K562 (cell line): Measurements from ENCODE around the gene ELP5. TPM values are rescaled to one million over a fixed set of nuclear protein-coding genes. Genes with fewer than 3 reads are reported as not detected.
A peak's percentile ranks its signal among the peaks of the same experiment; 100 is the strongest.

Source experiments
- ASH1L ChIP-seq: fragments of 450-650 bp; IDR thresholded peaks from 2 replicates; pipeline ENCODE4 v1.6.1; 2018; ENCODE audit warnings: borderline replicate concordance, mild to moderate bottlenecking, low read depth; ENCODE audit not compliant: partially characterized antibody
- COPS2 ChIP-seq: fragments of 450-650 bp; conservative IDR thresholded peaks from 2 replicates; pipeline ENCODE4 v1.6.1; 2016; ENCODE audit warnings: mild to moderate bottlenecking, moderate library complexity
- DACH1 ChIP-seq: fragments of 450-650 bp; IDR thresholded peaks from 2 replicates; pipeline ENCODE4 v1.6.1; 2018; ENCODE audit not compliant: partially characterized antibody
- GATAD2B ChIP-seq: fragments of 450-650 bp; IDR thresholded peaks from 2 replicates; pipeline ENCODE4 v1.6.1; 2017; ENCODE audit warnings: mild to moderate bottlenecking, borderline replicate concordance
- HCFC1 ChIP-seq: IDR thresholded peaks from 2 replicates; pipeline ENCODE4 v1.6.1; 2012; ENCODE audit warnings: low read depth, low read length, improper control_type of control experiment
- IFI16 ChIP-seq: fragments of 250-450 bp; sonication (Bioruptor Pico); IDR thresholded peaks from 2 replicates; pipeline ENCODE4 v2.1.2; 2022; ENCODE audit warnings: mild to moderate bottlenecking, inconsistent platforms
- LEF1 ChIP-seq: fragments of 450-650 bp; IDR thresholded peaks from 2 replicates; pipeline ENCODE4 v1.6.1; 2016; ENCODE audit warnings: mild to moderate bottlenecking
- NCOA2 ChIP-seq, 2 experiments: fragments of 450-650 bp; IDR thresholded peaks; 2 replicates each; pipeline ENCODE4 v1.6.1; 2018; ENCODE audit warnings: mild to moderate bottlenecking in 2 of 2, moderate library complexity in 1 of 2; ENCODE audit not compliant: partially characterized antibody in 2 of 2
- NR2C2 ChIP-seq, 2 experiments: fragments of 200-800 bp in 1 of 2; sonication (Bioruptor generic) in 1 of 2; sonication (generic) in 1 of 2; formaldehyde crosslinking in 1 of 2; IDR thresholded peaks; 2 replicates each; pipeline versions ENCODE4 v1.6.1 to v1.8.0; 2016 to 2022; ENCODE audit warnings: mild to moderate bottlenecking in 1 of 2, missing compliant biosample characterization in 1 of 2, missing genetic modification characterization in 1 of 2, missing genetic modification reagents in 1 of 2
- PCBP1 ChIP-seq: fragments of 200-400 bp; formaldehyde crosslinking; IDR thresholded peaks from 2 replicates; pipeline ENCODE4 v1.6.1; 2018; ENCODE audit warnings: mild to moderate bottlenecking, low read depth, low read length; ENCODE audit not compliant: poor library complexity, severe bottlenecking
- RBFOX2 ChIP-seq: fragments of 200-400 bp; formaldehyde crosslinking; IDR thresholded peaks from 2 replicates; pipeline ENCODE4 v1.6.1; 2017; ENCODE audit warnings: low read depth, mild to moderate bottlenecking, low read length, moderate library complexity
- RBM22 ChIP-seq: fragments of 200-400 bp; formaldehyde crosslinking; IDR thresholded peaks from 2 replicates; pipeline ENCODE4 v1.6.1; 2018; ENCODE audit warnings: low read length, low read depth; ENCODE audit not compliant: poor library complexity, severe bottlenecking
- SETDB1 ChIP-seq: IDR thresholded peaks from one replicate; pipeline ENCODE4 v1.6.1; 2012; ENCODE audit warnings: low read length, control low read depth, inconsistent platforms
- SREBF1 ChIP-seq: fragments of 150-350 bp; IDR thresholded peaks from 2 replicates; pipeline ENCODE4 v1.6.1; 2014; ENCODE audit warnings: antibody characterized with exemption, low read depth, low read length, borderline replicate concordance
- TAF9B ChIP-seq: fragments of 450-650 bp; IDR thresholded peaks from 2 replicates; pipeline ENCODE4 v1.6.1; 2018; ENCODE audit warnings: mild to moderate bottlenecking; ENCODE audit not compliant: partially characterized antibody
- TBL1XR1 ChIP-seq, 2 experiments: IDR thresholded peaks; 2 replicates each; pipeline ENCODE4 v1.6.1; 2012; ENCODE audit warnings: improper control_type of control experiment in 2 of 2, low read length in 2 of 2, mild to moderate bottlenecking in 1 of 2
- TBP ChIP-seq: optimal IDR thresholded peaks from 2 replicates; pipeline ENCODE3; 2011; ENCODE audit warnings: low read depth, low read length, improper control_type of control experiment
- ZNF347 ChIP-seq: fragments of 450-650 bp; formaldehyde crosslinking; IDR thresholded peaks from 2 replicates; pipeline ENCODE4 v1.4.0; 2020; ENCODE audit warnings: low read depth, mild to moderate bottlenecking, moderate library complexity
- ZNF408 ChIP-seq: fragments of 250-450 bp; sonication (Bioruptor Pico); IDR thresholded peaks from 2 replicates; pipeline ENCODE4 v1.4.0; 2020; ENCODE audit warnings: low read depth, mild to moderate bottlenecking, moderate library complexity
- polyA plus RNA-seq, 8 experiments: library from polyadenylated mRNA; depleted of rRNA in 4 of 8; stranded (reverse) in 5 of 8; unstranded in 3 of 8; fragments of >200 nt; fragmentation: Nextera tagmentation in 2 of 8; fragmentation: Illumina TruSeq in 1 of 8; extraction: Ambion mirVana in 2 of 8; extraction: Trizol in 1 of 8; gene quantifications; 2 replicates each; pipeline versions ENCODE4 v1.2.1 to v1.2.3, GENCODE V29; 2011 to 2014; ENCODE audit warnings: inconsistent platforms in 1 of 8, missing spikeins in 1 of 8
- total RNA-seq, 7 experiments: library from RNA; depleted of rRNA in 6 of 7; stranded (reverse); fragments of >200 nt in 6 of 7; fragmentation: Illumina TruSeq in 2 of 7; extraction: Trizol in 2 of 7; gene quantifications; 2 replicates each; pipeline versions ENCODE4 v1.2.1 to v1.2.3, GENCODE V29; 2011 to 2021; ENCODE audit warnings: low replicate concordance in 1 of 7
- TF ChIP-seq, protein P1 (sequence below), 3 experiments: fragments of 200-800 bp in 1 of 3; fragments of 250-450 bp in 1 of 3; fragments of 450-650 bp in 1 of 3; sonication (Bioruptor Pico) in 1 of 3; sonication (Bioruptor generic) in 1 of 3; formaldehyde crosslinking in 1 of 3; IDR thresholded peaks; 2 replicates each; pipeline versions ENCODE4 v1.6.1 to v1.8.0; 2016 to 2022; ENCODE audit warnings: mild to moderate bottlenecking in 2 of 3, missing genetic modification characterization in 2 of 3, missing compliant biosample characterization in 1 of 3, moderate library complexity in 1 of 3
- TF ChIP-seq, protein P2 (sequence below): fragments of 450-650 bp; IDR thresholded peaks from 2 replicates; pipeline ENCODE4 v1.7.1; 2018; ENCODE audit warnings: mild to moderate bottlenecking, low read depth; ENCODE audit not compliant: partially characterized antibody
- TF ChIP-seq, protein P3 (sequence below), 2 experiments: fragments of 450-650 bp in 1 of 2; sonication (generic) in 1 of 2; formaldehyde crosslinking; conservative IDR thresholded peaks; 2 replicates each; pipeline versions ENCODE4 v1.4.0 to v1.8.1; 2020 to 2022; ENCODE audit warnings: mild to moderate bottlenecking in 1 of 2, missing genetic modification reagents in 1 of 2

ELP5 gene
- total and polyA plus RNA-seq, 9 of the 15 experiments (the other 6 are each of a cell fraction or from before 2014, with no cell fraction given) = 25.7 to 77.9 (median 52.9) TPM

DNA sequence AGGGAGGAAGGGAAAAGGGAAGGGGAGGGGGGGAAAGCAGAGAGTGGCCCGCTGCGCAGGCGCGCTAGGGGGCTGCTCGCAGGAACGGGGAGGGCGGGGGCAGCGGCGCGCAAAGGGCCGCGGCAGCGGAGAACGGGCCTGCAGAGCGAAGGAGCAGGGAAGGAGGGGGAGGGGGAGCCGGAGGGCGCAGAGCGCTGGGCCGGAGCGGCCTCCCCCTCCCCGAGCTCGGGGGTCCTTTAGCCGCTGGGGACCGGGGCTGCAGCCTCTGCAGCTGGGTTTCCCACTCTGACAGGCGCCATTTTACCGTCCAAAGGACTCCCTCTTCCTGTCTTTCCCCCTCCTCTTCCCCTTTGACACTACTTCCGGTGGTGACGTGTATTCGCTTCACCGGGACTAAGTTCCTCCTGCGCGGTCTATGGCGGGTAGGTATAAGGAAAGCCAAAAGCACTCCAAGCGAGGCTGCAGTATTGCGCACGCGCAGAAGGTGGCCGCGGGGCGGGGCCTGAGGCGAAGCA, 297 bp upstream of the ELP5 start, which contains the start of gene CTDNEP1 (continued):
- TF ChIP-seq, protein P1, sequence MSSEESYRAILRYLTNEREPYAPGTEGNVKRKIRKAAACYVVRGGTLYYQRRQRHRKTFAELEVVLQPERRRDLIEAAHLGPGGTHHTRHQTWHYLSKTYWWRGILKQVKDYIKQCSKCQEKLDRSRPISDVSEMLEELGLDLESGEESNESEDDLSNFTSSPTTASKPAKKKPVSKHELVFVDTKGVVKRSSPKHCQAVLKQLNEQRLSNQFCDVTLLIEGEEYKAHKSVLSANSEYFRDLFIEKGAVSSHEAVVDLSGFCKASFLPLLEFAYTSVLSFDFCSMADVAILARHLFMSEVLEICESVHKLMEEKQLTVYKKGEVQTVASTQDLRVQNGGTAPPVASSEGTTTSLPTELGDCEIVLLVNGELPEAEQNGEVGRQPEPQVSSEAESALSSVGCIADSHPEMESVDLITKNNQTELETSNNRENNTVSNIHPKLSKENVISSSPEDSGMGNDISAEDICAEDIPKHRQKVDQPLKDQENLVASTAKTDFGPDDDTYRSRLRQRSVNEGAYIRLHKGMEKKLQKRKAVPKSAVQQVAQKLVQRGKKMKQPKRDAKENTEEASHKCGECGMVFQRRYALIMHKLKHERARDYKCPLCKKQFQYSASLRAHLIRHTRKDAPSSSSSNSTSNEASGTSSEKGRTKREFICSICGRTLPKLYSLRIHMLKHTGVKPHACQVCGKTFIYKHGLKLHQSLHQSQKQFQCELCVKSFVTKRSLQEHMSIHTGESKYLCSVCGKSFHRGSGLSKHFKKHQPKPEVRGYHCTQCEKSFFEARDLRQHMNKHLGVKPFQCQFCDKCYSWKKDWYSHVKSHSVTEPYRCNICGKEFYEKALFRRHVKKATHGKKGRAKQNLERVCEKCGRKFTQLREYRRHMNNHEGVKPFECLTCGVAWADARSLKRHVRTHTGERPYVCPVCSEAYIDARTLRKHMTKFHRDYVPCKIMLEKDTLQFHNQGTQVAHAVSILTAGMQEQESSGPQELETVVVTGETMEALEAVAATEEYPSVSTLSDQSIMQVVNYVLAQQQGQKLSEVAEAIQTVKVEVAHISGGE (CRISPR knock-in tag; IDR thresholded peaks at IDR 0.05) = peak in 2 of 3 experiments; percentile 74 to 91; a peak in 4 of 6 replicates
- TF ChIP-seq ASH1L = no peak
- TF ChIP-seq NR2C2 (CRISPR knock-in tag; IDR thresholded peaks at IDR 0.05) = no peak
- TF ChIP-seq NR2C2 (tag; IDR thresholded peaks at IDR 0.05) = peak; percentile 96
- no peak for TF ChIP-seq RBM22
- TF ChIP-seq LEF1 = no peak
- no peak for TF ChIP-seq COPS2
- TF ChIP-seq DACH1 = no peak
- no peak for TF ChIP-seq SETDB1
- TF ChIP-seq SREBF1 = no peak
- peak; percentile 99 for TF ChIP-seq PCBP1
- TF ChIP-seq, protein P2, sequence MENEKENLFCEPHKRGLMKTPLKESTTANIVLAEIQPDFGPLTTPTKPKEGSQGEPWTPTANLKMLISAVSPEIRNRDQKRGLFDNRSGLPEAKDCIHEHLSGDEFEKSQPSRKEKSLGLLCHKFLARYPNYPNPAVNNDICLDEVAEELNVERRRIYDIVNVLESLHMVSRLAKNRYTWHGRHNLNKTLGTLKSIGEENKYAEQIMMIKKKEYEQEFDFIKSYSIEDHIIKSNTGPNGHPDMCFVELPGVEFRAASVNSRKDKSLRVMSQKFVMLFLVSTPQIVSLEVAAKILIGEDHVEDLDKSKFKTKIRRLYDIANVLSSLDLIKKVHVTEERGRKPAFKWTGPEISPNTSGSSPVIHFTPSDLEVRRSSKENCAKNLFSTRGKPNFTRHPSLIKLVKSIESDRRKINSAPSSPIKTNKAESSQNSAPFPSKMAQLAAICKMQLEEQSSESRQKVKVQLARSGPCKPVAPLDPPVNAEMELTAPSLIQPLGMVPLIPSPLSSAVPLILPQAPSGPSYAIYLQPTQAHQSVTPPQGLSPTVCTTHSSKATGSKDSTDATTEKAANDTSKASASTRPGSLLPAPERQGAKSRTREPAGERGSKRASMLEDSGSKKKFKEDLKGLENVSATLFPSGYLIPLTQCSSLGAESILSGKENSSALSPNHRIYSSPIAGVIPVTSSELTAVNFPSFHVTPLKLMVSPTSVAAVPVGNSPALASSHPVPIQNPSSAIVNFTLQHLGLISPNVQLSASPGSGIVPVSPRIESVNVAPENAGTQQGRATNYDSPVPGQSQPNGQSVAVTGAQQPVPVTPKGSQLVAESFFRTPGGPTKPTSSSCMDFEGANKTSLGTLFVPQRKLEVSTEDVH = peak; percentile 60
- no peak for TF ChIP-seq ZNF408 (CRISPR knock-in tag)
- no peak for TF ChIP-seq RBFOX2
- TF ChIP-seq GATAD2B = no peak
- peak; percentile 55; the same call in 1 of the 2 replicates for TF ChIP-seq HCFC1
- no peak for TF ChIP-seq NCOA2 (IDR thresholded peaks at IDR 0.05; ENCODE audit: partially characterized antibody in 2 of 2)
- TF ChIP-seq ZNF347 (CRISPR knock-in tag) = no peak
- TF ChIP-seq TAF9B = peak; percentile 37
- TF ChIP-seq TBL1XR1 (IDR thresholded peaks at IDR 0.05; ENCODE audit: low read length in 2 of 2) = no peak
- no peak for TF ChIP-seq IFI16 (CRISPR knock-in tag)
- TF ChIP-seq TBP = peak; percentile 40
- TF ChIP-seq, protein P3, sequence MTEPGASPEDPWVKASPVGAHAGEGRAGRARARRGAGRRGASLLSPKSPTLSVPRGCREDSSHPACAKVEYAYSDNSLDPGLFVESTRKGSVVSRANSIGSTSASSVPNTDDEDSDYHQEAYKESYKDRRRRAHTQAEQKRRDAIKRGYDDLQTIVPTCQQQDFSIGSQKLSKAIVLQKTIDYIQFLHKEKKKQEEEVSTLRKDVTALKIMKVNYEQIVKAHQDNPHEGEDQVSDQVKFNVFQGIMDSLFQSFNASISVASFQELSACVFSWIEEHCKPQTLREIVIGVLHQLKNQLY (CRISPR knock-in tag; conservative IDR thresholded peaks at IDR 0.05) = no peak
